Left lung (tissue), 10 donors: ENCODE data around the gene ZNF699. TPM values are rescaled to one million over a fixed set of nuclear protein-coding genes. Genes with fewer than 3 reads are reported as not detected.
"Not testable (repeated sequence)": the region's sequence is repeated elsewhere in the genome, so short reads cannot be mapped to it uniquely, and the experiment has no call there.

Experiments used
- ATAC-seq: fragments of 200-7000 bp; cut with Tn5 transposase; one replicate; pipeline ENCODE4 v1.9.1; 2020; ENCODE audit warnings: moderate library complexity
- DNase-seq, 4 donors: peaks; one replicate each; pipeline ENCODE4 v3.0.0-alpha.2; 2013 to 2020
- H3K27ac ChIP-seq, 2 donors: fragments of 200-600 bp; sonication (generic) in 1 of 2; one replicate each; pipeline versions ENCODE4 v1.5.0 to v1.8.0; 2020 to 2021
- H3K27me3 ChIP-seq, 2 donors: fragments of 200-600 bp; sonication (generic) in 1 of 2; one replicate each; pipeline versions ENCODE4 v1.5.0 to v1.8.0; 2020 to 2021
- H3K36me3 ChIP-seq, 2 donors: fragments of 200-600 bp; sonication (generic) in 1 of 2; one replicate each; pipeline versions ENCODE4 v1.5.0 to v1.8.0; 2020 to 2021
- H3K4me1 ChIP-seq, 2 donors: fragments of 200-600 bp; one replicate each; pipeline ENCODE4 v1.8.0; 2021
- H3K4me3 ChIP-seq, 2 donors: fragments of 200-600 bp; sonication (generic) in 1 of 2; one replicate each; pipeline versions ENCODE4 v1.5.0 to v1.8.0; 2020 to 2021; ENCODE audit warnings: mild to moderate bottlenecking in 1 of 2
- H3K9me3 ChIP-seq, 2 donors: fragments of 200-600 bp; sonication (generic) in 1 of 2; one replicate each; pipeline versions ENCODE4 v1.5.0 to v1.8.0; 2020 to 2021
- intact Hi-C, 2 donors: fragments of 100-400 bp; cut with DNase I; formaldehyde crosslinking; loops; one replicate each; pipeline versions ENCODE4 v1.11.2 to v1.14.2; 2022
- polyA plus RNA-seq, 6 donors: library from polyadenylated mRNA; unstranded; fragments of 120-200 nt; gene quantifications; one replicate each; pipeline ENCODE4 v1.2.1, GENCODE V29; 2013; ENCODE audit not compliant: insufficient read length in 6 of 6
- total RNA-seq, 2 donors: library from RNA; stranded (reverse); fragmentation: NEBNext Ultra II Directional; extraction: Animal tissue kit (Norgen Biotek cat#: 25700); gene quantifications; one replicate each; pipeline ENCODE4 v1.2.1, GENCODE V29; 2021
- TF ChIP-seq, protein P1 (sequence below), 2 donors: fragments of 200-600 bp; sonication (generic) in 1 of 2; IDR thresholded peaks; one replicate each; pipeline versions ENCODE4 v1.5.0 to v1.8.0; 2021; ENCODE audit warnings: antibody characterized with exemption in 2 of 2
- donor health status: DM: no; HTN: yes; CAD: no.
- donor health status: DM: no; HTN: no; CAD: no.

The ZNF699 gene
- total and polyA plus RNA-seq, 8 donors = 6.2 to 9.5 (median 7.6) TPM

DNA sequence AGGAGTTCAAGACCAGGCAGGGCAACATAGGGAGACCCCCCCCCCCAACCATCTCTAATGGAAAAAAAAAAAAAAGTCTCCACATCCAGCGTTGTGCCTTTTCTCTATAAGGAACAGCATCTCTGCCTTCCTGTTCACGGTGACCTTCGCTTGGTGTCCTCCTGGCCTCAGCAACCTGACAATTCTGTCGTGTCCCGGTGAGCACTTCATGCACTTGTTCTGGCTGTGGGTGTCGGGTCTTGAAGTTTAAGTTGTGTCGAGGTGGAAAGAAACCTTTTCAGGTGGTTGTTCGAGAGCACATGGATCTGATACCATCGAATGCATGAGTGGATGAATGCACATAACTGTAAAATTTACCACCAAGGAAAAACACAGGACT lies 14.9 kb upstream of the ZNF699 start:
- DNase-seq (no peak), ATAC-seq (no peak)
- peak overlapping the region; percentile 78 to 91 for H3K4me3 ChIP-seq
- peak overlapping the region; percentile 91 for H3K27ac ChIP-seq
- TF ChIP-seq, protein P1, sequence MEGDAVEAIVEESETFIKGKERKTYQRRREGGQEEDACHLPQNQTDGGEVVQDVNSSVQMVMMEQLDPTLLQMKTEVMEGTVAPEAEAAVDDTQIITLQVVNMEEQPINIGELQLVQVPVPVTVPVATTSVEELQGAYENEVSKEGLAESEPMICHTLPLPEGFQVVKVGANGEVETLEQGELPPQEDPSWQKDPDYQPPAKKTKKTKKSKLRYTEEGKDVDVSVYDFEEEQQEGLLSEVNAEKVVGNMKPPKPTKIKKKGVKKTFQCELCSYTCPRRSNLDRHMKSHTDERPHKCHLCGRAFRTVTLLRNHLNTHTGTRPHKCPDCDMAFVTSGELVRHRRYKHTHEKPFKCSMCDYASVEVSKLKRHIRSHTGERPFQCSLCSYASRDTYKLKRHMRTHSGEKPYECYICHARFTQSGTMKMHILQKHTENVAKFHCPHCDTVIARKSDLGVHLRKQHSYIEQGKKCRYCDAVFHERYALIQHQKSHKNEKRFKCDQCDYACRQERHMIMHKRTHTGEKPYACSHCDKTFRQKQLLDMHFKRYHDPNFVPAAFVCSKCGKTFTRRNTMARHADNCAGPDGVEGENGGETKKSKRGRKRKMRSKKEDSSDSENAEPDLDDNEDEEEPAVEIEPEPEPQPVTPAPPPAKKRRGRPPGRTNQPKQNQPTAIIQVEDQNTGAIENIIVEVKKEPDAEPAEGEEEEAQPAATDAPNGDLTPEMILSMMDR (IDR thresholded peaks at IDR 0.05) = no peak
- intact Hi-C loops = no loop called here
- no peaks in the 10 kb centered on the region for H3K27me3 ChIP-seq
- H3K4me1 ChIP-seq = peaks cover 4 to 13% of the 10 kb centered on the region in 2 donors
- H3K36me3 ChIP-seq = peaks cover 0 to 41% of the 10 kb centered on the region in 2 donors
- H3K9me3 ChIP-seq = peaks cover 3 to 70% of the 10 kb centered on the region in 2 donors

DNA sequence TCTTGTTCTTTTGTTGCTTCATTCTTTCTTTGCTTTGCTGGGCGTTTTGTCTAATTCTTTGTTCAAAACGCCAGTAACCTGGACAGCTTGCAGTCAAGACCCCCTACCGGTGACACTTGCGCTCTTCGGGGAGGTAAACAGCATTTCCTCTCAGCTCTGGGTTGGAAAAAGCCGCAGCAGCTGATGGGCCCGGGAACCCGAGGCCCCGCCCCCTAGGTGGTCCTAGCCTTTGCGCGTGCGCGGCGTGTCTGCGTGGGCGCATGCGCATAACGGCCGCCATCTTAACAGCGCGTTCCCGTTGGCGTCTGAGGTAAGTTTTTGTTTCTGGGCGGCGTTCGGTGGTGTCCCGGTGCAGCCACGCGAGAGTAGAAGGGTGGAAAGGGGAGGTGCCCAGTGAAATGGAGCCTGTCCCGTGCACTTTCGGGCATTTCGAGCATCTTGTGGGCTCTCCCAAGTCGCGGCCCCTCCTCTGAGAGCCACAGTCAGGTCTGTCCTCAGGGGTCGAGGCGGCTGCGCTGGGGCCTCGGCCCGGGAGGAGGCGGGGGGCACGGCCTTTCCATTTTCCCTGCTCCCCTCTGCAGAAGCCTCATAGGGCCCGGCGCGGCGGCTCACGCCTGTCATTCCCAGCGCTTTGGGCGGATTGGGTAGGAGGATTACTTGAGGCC lies 14.4 kb upstream of the ZNF699 start, which contains the start of gene ZNF559:
Gene ZNF559, plus strand, starts transcription at position 261 of the 665 bp plus-strand sequence. CDS start 14,371 bp downstream, outside the sequence.
- ATAC-seq (peak; percentile 97), DNase-seq (peak; percentile 93 to 98 (median 96))
- H3K27ac ChIP-seq = peak within 1 kb of the TSS; percentile 91
- no peaks in the 10 kb centered on the region for H3K27me3 ChIP-seq
- intact Hi-C loops = no loop called here
- peak within 1 kb of the TSS; percentile 78 to 91 for H3K4me3 ChIP-seq
- peaks cover 0 to 37% of the 10 kb centered on the region in 2 donors for H3K36me3 ChIP-seq
- H3K4me1 ChIP-seq = peaks cover 4 to 13% of the 10 kb centered on the region in 2 donors
- TF ChIP-seq, protein P1 (IDR thresholded peaks at IDR 0.05) = peak in 1 of 2 donors; percentile 41
- peaks cover 0 to 69% of the 10 kb centered on the region in 2 donors for H3K9me3 ChIP-seq

DNA sequence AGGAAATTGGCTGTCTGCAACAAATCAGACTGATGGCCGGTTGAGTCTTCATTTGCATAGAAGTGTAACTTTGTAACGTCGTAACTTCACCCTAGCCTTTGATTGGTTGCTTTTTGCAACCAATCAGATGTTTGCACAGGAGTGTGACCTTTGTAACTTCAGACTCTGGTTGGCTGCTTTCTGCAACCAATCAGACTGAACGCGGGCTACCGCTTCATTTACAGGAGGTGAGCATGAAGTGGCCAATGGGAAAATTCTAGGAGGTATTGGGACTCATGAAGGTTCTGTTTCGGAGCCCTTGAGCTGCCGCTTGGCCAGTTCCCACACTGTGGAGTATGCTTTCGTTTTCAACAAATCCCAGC lies 13.9 kb upstream of the ZNF699 start:
- H3K27ac ChIP-seq = peak overlapping the region; percentile 91
- intact Hi-C loops = no loop called here
- peaks cover 4 to 13% of the 10 kb centered on the region in 2 donors for H3K4me1 ChIP-seq

DNA sequence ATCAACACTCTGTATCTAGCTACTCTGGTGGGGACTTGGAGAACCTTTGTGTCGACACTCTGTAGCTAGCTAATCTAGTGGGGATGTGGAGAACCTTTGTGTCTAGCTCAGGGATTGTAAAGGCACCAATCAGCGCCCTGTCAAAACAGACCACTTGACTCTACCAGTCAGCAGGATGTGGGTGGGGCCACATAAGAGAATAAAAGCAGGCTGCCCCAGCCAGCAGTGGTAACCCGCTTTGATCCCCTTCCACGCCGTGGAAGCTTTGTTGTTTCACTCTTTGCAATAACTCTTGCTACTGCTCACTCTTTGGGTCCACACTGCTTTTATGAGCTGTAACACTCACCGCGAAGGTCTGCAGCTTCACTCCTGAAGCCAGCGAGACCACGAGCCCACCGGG lies 12.6 kb upstream of the ZNF699 start:
- H3K27ac ChIP-seq, H3K27me3 ChIP-seq, ATAC-seq, intact Hi-C loops, DNase-seq, H3K4me3 ChIP-seq: not testable (repeated sequence)
- Histone ChIP-seq H3K36me3 (peaks cover 0 to 19% of the 10 kb centered on the region in 2 donors), H3K9me3 (peaks cover 0 to 64% of the 10 kb centered on the region in 2 donors), H3K4me1 (peaks cover 4 to 13% of the 10 kb centered on the region in 2 donors)

More for the DNA sequence above, 13.9 kb upstream of the ZNF699 start:
- Histone ChIP-seq H3K4me3 (peak overlapping the region; percentile 78 to 91), H3K9me3 (peaks cover 0 to 68% of the 10 kb centered on the region in 2 donors), H3K36me3 (peaks cover 0 to 32% of the 10 kb centered on the region in 2 donors), H3K27me3 (no peaks in the 10 kb centered on the region)
- TF ChIP-seq, protein P1 (IDR thresholded peaks at IDR 0.05) = no peak
- DNase-seq = peak in 2 of 4 donors; percentile 70 to 74
- peak; percentile 75 for ATAC-seq

DNA sequence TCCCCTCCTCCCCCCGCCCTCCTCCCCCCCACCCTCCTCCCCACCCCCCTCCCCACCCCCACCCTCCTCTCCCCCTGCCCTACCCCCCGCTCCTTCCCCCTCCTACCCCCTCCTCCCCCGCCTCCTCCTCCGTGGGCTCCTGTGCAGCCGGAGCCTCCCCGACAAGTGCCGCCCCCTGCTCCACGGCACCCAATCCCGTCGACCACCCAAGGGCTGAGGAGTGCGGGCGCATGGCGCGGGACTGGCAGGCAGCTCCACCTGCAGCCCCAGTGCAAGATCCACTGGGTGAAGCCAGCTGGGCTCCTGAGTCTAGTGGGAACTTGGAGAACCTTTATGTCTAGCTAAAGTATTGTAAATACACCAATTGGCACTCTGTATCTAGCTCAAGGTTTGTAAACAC lies 12.1 kb upstream of the ZNF699 start:
- H3K9me3 ChIP-seq = peaks cover 0 to 60% of the 10 kb centered on the region in 2 donors
- intact Hi-C loops, H3K4me3 ChIP-seq, DNase-seq, ATAC-seq, H3K27ac ChIP-seq, H3K27me3 ChIP-seq: not testable (repeated sequence)
- peaks cover 4 to 13% of the 10 kb centered on the region in 2 donors for H3K4me1 ChIP-seq
- peaks cover 0 to 15% of the 10 kb centered on the region in 2 donors for H3K36me3 ChIP-seq

DNA sequence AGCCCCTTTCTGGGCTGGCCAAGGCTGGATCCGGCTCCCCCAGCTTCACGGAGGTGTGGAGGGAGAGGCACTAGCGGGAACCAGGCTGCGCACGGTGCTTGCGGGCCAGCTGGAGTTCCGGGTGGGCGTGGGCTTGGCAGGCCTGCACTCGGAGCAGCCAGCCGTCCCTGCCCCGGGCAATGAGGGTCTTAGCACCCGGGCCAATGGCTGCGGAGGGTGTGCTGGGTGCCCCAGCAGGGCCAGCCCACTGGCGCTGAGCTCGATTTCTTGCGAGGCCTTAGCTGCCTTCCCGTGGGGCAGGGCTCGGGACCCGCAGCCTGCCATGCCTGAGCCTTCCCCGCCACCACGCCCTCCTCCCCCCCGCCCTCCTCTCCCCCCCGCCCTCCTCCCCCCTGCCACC lies 11.7 kb upstream of the ZNF699 start:
- TF ChIP-seq, protein P1 (IDR thresholded peaks at IDR 0.05) = no peak
- Histone ChIP-seq H3K4me1 (peaks cover 4 to 13% of the 10 kb centered on the region in 2 donors), H3K4me3 (no peak overlapping the region), H3K27ac (no peak overlapping the region), H3K27me3 (no peaks in the 10 kb centered on the region), H3K36me3 (peaks cover 0 to 10% of the 10 kb centered on the region in 2 donors), H3K9me3 (peaks cover 0 to 59% of the 10 kb centered on the region in 2 donors)
- intact Hi-C loops = no loop called here
- ATAC-seq = no peak
- DNase-seq = no peak
